WTC11 (cell line): Measurements from ENCODE around the gene PRDM2. TPM values are rescaled to one million over a fixed set of nuclear protein-coding genes. Genes with fewer than 3 reads are reported as not detected.

ENCODE experiments used
- ATAC-seq: fragments of 200-7000 bp; cut with Tn5 transposase; 2 replicates; pipeline ENCODE4 v1.10.0; 2021; ENCODE audit warnings: mild to moderate bottlenecking, moderate library complexity
- CTCF ChIA-PET: fragments of 300-600 bp; sonication (Branson Sonifier 250); formaldehyde crosslinking; loops from one replicate; lab custom pipeline; 2021; ENCODE audit warnings: antibody characterized with exemption; lab: Charles Lee
- POLR2A ChIA-PET: fragments of 350-600 bp; sonication (Branson Sonifier 250); formaldehyde crosslinking; loops from one replicate; lab custom pipeline; 2021; ENCODE audit warnings: antibody characterized with exemption; lab: Charles Lee
- DNase-seq: peaks from one replicate; pipeline ENCODE4 v3.0.0; 2021; ENCODE audit warnings: low spot score
- H3K27ac Mint-ChIP-seq: 2 replicates; pipeline ENCODE4 v1.8.0; 2021; ENCODE audit warnings: mixed read lengths
- H3K27me3 Mint-ChIP-seq: 2 replicates; pipeline ENCODE4 v1.8.0; 2021; ENCODE audit warnings: low read depth, mild to moderate bottlenecking, moderate library complexity, mixed read lengths
- H3K36me3 Mint-ChIP-seq: 2 replicates; pipeline ENCODE4 v1.8.0; 2021; ENCODE audit warnings: mixed read lengths
- H3K4me1 Mint-ChIP-seq: 2 replicates; pipeline ENCODE4 v1.8.0; 2022; ENCODE audit warnings: mixed read lengths
- H3K4me3 Mint-ChIP-seq: 2 replicates; pipeline ENCODE4 v1.8.0; 2021; ENCODE audit warnings: mild to moderate bottlenecking, moderate library complexity, mixed read lengths
- H3K9me3 Mint-ChIP-seq: 2 replicates; pipeline ENCODE4 v1.8.0; 2021; ENCODE audit warnings: mixed read lengths
- CREM ChIP-seq: sonication (generic); formaldehyde crosslinking; IDR thresholded peaks from 2 replicates; pipeline ENCODE4 v1.8.1; 2022; ENCODE audit warnings: mild to moderate bottlenecking, missing genetic modification reagents, moderate library complexity
- CTCF ChIP-seq: fragments of 200-600 bp; IDR thresholded peaks from 2 replicates; pipeline ENCODE4 v1.8.0; 2022; ENCODE audit warnings: antibody characterized with exemption
- ETV6 ChIP-seq: sonication (generic); formaldehyde crosslinking; IDR thresholded peaks from 2 replicates; pipeline ENCODE4 v1.8.1; 2022; ENCODE audit warnings: mild to moderate bottlenecking, missing genetic modification reagents
- FOXP1 ChIP-seq: sonication (generic); formaldehyde crosslinking; IDR thresholded peaks from 2 replicates; pipeline ENCODE4 v1.8.0; 2022; ENCODE audit warnings: missing genetic modification reagents, mild to moderate bottlenecking, moderate library complexity, borderline replicate concordance
- FOXP4 ChIP-seq: sonication (generic); formaldehyde crosslinking; IDR thresholded peaks from 2 replicates; pipeline ENCODE4 v1.8.0; 2022; ENCODE audit warnings: mild to moderate bottlenecking, missing genetic modification reagents
- GABPB1 ChIP-seq: sonication (generic); formaldehyde crosslinking; IDR thresholded peaks from 2 replicates; pipeline ENCODE4 v1.8.1; 2023; ENCODE audit warnings: mild to moderate bottlenecking, missing genetic modification reagents
- MXD4 ChIP-seq: fragments of 250-450 bp; sonication (Bioruptor Pico); IDR thresholded peaks from 2 replicates; pipeline ENCODE4 v1.8.0; 2021; ENCODE audit warnings: mild to moderate bottlenecking, moderate library complexity, borderline replicate concordance
- MYBL2 ChIP-seq: sonication (generic); formaldehyde crosslinking; IDR thresholded peaks from 2 replicates; pipeline ENCODE4 v1.8.1; 2023; ENCODE audit warnings: mild to moderate bottlenecking, moderate library complexity, missing genetic modification reagents
- NFYB ChIP-seq: sonication (generic); formaldehyde crosslinking; conservative IDR thresholded peaks from 2 replicates; pipeline ENCODE4 v1.8.0; 2022; ENCODE audit warnings: low read depth, missing genetic modification reagents
- NR1H2 ChIP-seq: sonication (generic); formaldehyde crosslinking; IDR thresholded peaks from 2 replicates; pipeline ENCODE4 v1.9.0; 2021; ENCODE audit warnings: mild to moderate bottlenecking, moderate library complexity, missing genetic modification reagents
- PRRX2 ChIP-seq: fragments of 250-450 bp; sonication (Bioruptor Pico); IDR thresholded peaks from 2 replicates; pipeline ENCODE4 v1.8.0; 2021; ENCODE audit warnings: mild to moderate bottlenecking
- RELA ChIP-seq: sonication (generic); formaldehyde crosslinking; IDR thresholded peaks from 2 replicates; pipeline ENCODE4 v1.8.1; 2022; ENCODE audit warnings: missing genetic modification reagents, mild to moderate bottlenecking, borderline replicate concordance
- SOX15 ChIP-seq: fragments of 250-450 bp; sonication (Bioruptor Pico); IDR thresholded peaks from 2 replicates; pipeline ENCODE4 v1.9.0; 2021; ENCODE audit warnings: mild to moderate bottlenecking
- TCF7 ChIP-seq: sonication (generic); formaldehyde crosslinking; IDR thresholded peaks from 2 replicates; pipeline ENCODE4 v1.8.0; 2022; ENCODE audit warnings: mild to moderate bottlenecking, low read depth, missing genetic modification reagents, moderate library complexity
- TEAD4 ChIP-seq: sonication (generic); formaldehyde crosslinking; IDR thresholded peaks from 2 replicates; pipeline ENCODE4 v1.8.0; 2022; ENCODE audit warnings: mild to moderate bottlenecking, missing genetic modification reagents
- ZBTB21 ChIP-seq: sonication (generic); formaldehyde crosslinking; IDR thresholded peaks from 2 replicates; pipeline ENCODE4 v1.8.1; 2023; ENCODE audit warnings: mild to moderate bottlenecking, missing genetic modification reagents, borderline replicate concordance
- ZBTB43 ChIP-seq: sonication (generic); formaldehyde crosslinking; IDR thresholded peaks from 2 replicates; pipeline ENCODE4 v1.8.1; 2023; ENCODE audit warnings: mild to moderate bottlenecking, missing genetic modification reagents
- ZMAT4 ChIP-seq: fragments of 250-450 bp; sonication (Bioruptor Pico); IDR thresholded peaks from 2 replicates; pipeline ENCODE4 v1.9.0; 2021; ENCODE audit warnings: mild to moderate bottlenecking
- total RNA-seq: library from RNA; stranded (reverse); gene quantifications from 3 replicates; pipeline ENCODE4 v1.2.3, GENCODE V29; 2021
- TF ChIP-seq, protein P1 (sequence below): sonication (generic); formaldehyde crosslinking; IDR thresholded peaks from 2 replicates; pipeline ENCODE4 v1.8.1; 2023; ENCODE audit warnings: mild to moderate bottlenecking, missing genetic modification reagents, moderate library complexity
- TF ChIP-seq, protein P2 (sequence below): sonication (generic); formaldehyde crosslinking; IDR thresholded peaks from 2 replicates; pipeline ENCODE4 v1.8.0; 2022; ENCODE audit warnings: mild to moderate bottlenecking, missing genetic modification reagents

PRDM2 gene
- total RNA-seq, 1 experiment from 2014 or later: 25.0 TPM

GRCh38 chr1:13792419-13792818, 92.4 kb downstream of the PRDM2 start:
- ATAC-seq: no peak
- H3K4me1 Mint-ChIP-seq: peaks cover 21% of the 10 kb centered on the region
- peaks cover 41% of the 10 kb centered on the region for H3K27me3 Mint-ChIP-seq
- H3K9me3 Mint-ChIP-seq: peaks cover 4% of the 10 kb centered on the region; the same call in 1 of the 2 replicates
- H3K4me3 Mint-ChIP-seq: no peak overlapping the region
- no peak for TF ChIP-seq ETV6 (CRISPR knock-in tag)
- no peak for TF ChIP-seq FOXP4 (CRISPR knock-in tag)
- TF ChIP-seq ZBTB21: no peak
- TF ChIP-seq, protein P1, sequence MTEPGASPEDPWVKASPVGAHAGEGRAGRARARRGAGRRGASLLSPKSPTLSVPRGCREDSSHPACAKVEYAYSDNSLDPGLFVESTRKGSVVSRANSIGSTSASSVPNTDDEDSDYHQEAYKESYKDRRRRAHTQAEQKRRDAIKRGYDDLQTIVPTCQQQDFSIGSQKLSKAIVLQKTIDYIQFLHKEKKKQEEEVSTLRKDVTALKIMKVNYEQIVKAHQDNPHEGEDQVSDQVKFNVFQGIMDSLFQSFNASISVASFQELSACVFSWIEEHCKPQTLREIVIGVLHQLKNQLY (CRISPR knock-in tag): no peak
- DNase-seq: no peak
- ChIA-PET CTCF (no interaction called here), POLR2A (interaction anchor here (1.2 kb wide), 1 partner anchor 18 kb away, joined by 3 read pairs; no protein-coding TSS in a partner anchor)
- H3K27ac Mint-ChIP-seq: no peak overlapping the region
- no peaks in the 10 kb centered on the region; the same call in 1 of the 2 replicates for H3K36me3 Mint-ChIP-seq

- ChIA-PET POLR2A (interaction anchor here (1.2 kb wide), 1 partner anchor 17 kb away, joined by 3 read pairs; no protein-coding TSS in a partner anchor), CTCF (interaction anchor here (1.5 kb wide), 1 partner anchor 14 kb away, joined by 3 read pairs; no protein-coding TSS in a partner anchor)
- ATAC-seq (no peak), DNase-seq (no peak)
- Mint-ChIP-seq H3K27me3 (peaks cover 41% of the 10 kb centered on the region), H3K27ac (no peak overlapping the region), H3K36me3 (no peaks in the 10 kb centered on the region; the same call in 1 of the 2 replicates), H3K4me3 (no peak overlapping the region), H3K9me3 (peaks cover 4% of the 10 kb centered on the region; the same call in 1 of the 2 replicates), H3K4me1 (peaks cover 29% of the 10 kb centered on the region)
- TF ChIP-seq NFYB (CRISPR knock-in tag) (no peak), FOXP1 (CRISPR knock-in tag) (no peak), CREM (CRISPR knock-in tag) (no peak)
- TF ChIP-seq, protein P2, sequence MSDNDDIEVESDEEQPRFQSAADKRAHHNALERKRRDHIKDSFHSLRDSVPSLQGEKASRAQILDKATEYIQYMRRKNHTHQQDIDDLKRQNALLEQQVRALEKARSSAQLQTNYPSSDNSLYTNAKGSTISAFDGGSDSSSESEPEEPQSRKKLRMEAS (CRISPR knock-in tag): no peak
Observed at GRCh38 chr1:13793088-13793730, 93.2 kb downstream of the PRDM2 start.

DNA sequence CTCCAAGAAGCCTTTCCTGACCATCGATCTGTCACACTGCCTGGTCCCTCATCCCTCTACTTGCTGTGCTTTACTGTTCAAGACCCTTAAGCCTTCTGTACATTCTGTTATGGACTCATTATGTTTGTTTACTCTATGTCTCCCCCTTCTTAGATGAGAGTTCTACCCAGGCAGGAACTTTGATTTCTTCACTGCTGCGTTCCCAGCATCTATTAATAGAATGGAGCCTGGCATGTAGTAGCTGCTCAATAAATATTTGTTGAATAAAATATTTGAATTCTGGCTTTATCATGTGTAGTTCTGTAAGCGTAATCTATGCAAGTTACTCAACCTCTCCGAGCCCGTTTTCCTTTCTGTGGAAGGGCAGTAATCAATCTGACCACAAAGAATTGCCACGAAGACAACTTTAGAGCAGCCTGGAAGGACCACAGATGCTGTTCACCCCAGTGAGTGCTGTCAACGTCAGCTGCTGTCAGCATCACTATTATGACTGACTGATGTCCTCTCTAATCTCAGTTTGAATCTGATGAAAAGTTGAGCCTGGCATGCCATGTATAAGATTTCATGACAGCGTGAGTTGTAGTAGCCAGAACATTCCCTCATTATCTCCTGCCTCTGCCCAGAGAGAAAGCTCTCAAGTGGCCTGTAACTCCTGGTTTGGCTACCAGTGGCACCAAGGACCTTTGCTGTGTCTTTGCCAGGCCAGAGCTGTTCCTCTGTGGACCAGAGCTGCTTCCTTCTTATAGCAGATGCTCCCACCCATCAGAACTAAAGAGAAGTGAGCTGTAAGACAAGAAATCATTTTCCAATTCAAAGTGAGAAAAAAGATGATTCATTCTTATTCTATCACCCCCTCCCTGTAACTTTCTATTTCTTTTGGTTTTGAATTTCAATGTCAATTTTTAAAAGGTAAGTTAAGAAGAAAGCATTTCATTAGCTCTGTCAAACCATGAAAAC, 94.5 kb downstream of the PRDM2 start:
- Mint-ChIP-seq H3K9me3 (peaks cover 4% of the 10 kb centered on the region; the same call in 1 of the 2 replicates), H3K36me3 (no peaks in the 10 kb centered on the region; the same call in 1 of the 2 replicates), H3K27ac (no peak overlapping the region), H3K4me3 (no peak overlapping the region), H3K4me1 (peaks cover 38% of the 10 kb centered on the region), H3K27me3 (peaks cover 50% of the 10 kb centered on the region)
- TF ChIP-seq CTCF (no peak), SOX15 (CRISPR knock-in tag) (no peak)
- DNase-seq: no peak
- POLR2A ChIA-PET: no interaction called here
- CTCF ChIA-PET: interaction anchor here (1.5 kb wide), 1 partner anchor 13 kb away, joined by 3 read pairs; no protein-coding TSS in a partner anchor
- no peak for ATAC-seq

DNA sequence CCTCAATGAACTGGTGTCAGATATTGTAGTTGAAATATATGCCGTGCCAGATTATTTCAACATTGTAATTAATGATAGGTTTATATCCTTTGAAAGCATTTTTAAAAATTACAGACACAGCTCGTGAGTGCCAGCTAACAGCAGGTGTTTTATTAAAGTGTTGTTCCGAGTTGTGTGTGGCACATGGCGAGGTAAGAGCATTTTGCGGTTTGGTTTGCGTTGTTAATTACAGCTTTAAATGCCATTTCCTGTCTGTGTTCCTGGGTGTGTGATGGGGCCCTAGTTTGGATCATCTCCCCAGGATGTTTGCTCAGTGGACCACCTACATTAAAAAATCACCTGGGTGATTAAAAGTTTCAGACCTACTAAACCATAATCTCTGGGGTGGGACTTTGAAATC, 97.4 kb downstream of the PRDM2 start:
- Mint-ChIP-seq H3K9me3 (peaks cover 4% of the 10 kb centered on the region; the same call in 1 of the 2 replicates), H3K36me3 (no peaks in the 10 kb centered on the region; the same call in 1 of the 2 replicates), H3K27ac (no peak overlapping the region), H3K27me3 (peaks cover 71% of the 10 kb centered on the region), H3K4me1 (peaks cover 54% of the 10 kb centered on the region), H3K4me3 (peak overlapping the region; percentile 14; the same call in 1 of the 2 replicates)
- DNase-seq: no peak
- POLR2A ChIA-PET: interaction anchor here (0.7 to 0.8 kb wide), 2 partner anchors 48 to 364 kb away, joined by 3 read pairs; no protein-coding TSS in a partner anchor
- ATAC-seq: no peak; the same call in 1 of the 2 replicates
- CTCF ChIA-PET: interaction anchor here (1.0 to 1.9 kb wide), 3 partner anchors 10 to 48 kb away, joined by 3 to 11 read pairs (median 5); no protein-coding TSS in a partner anchor
- TF ChIP-seq RELA (CRISPR knock-in tag): no peak
- TF ChIP-seq NR1H2 (CRISPR knock-in tag): no peak
- no peak for TF ChIP-seq GABPB1 (CRISPR knock-in tag)
- TF ChIP-seq MXD4 (CRISPR knock-in tag): no peak
- TF ChIP-seq MYBL2 (CRISPR knock-in tag): no peak
- TF ChIP-seq PRRX2 (CRISPR knock-in tag): no peak
- no peak for TF ChIP-seq ZBTB43 (CRISPR knock-in tag)
- no peak for TF ChIP-seq TEAD4 (CRISPR knock-in tag)
- no peak for TF ChIP-seq TCF7 (CRISPR knock-in tag)
- no peak for TF ChIP-seq ZMAT4 (CRISPR knock-in tag)
